K562 (cell line): Measurements from ENCODE around the gene PPIF. TPM values are rescaled to one million over a fixed set of nuclear protein-coding genes. Genes with fewer than 3 reads are reported as not detected.

ENCODE experiments used
- ATF7 ChIP-seq: fragments of 450-650 bp; IDR thresholded peaks from 2 replicates; pipeline ENCODE4 v1.7.1; 2014; ENCODE audit warnings: mild to moderate bottlenecking, moderate library complexity
- CREM ChIP-seq: IDR thresholded peaks from 2 replicates; pipeline ENCODE4 v1.6.1; 2014; ENCODE audit warnings: antibody characterized with exemption, low read depth
- ELF2 ChIP-seq: fragments of 250-450 bp; sonication (Bioruptor Pico); IDR thresholded peaks from 2 replicates; pipeline ENCODE4 v1.5.0; 2021; ENCODE audit warnings: mild to moderate bottlenecking
- FOXA1 ChIP-seq: fragments of 450-650 bp; IDR thresholded peaks from 2 replicates; pipeline ENCODE4 v1.6.1; 2016; ENCODE audit warnings: mild to moderate bottlenecking, borderline replicate concordance
- FOXK1 ChIP-seq: sonication (generic); formaldehyde crosslinking; IDR thresholded peaks from 2 replicates; pipeline ENCODE4 v1.8.0; 2022; ENCODE audit warnings: missing genetic modification reagents, mild to moderate bottlenecking, borderline replicate concordance
- JUN ChIP-seq, 2 experiments: sonication (generic) in 1 of 2; formaldehyde crosslinking in 1 of 2; IDR thresholded peaks; 2 replicates each; pipeline versions ENCODE4 v1.6.1 to v1.8.0; 2012 to 2022; ENCODE audit warnings: borderline replicate concordance in 2 of 2, mild to moderate bottlenecking in 2 of 2, improper control_type of control experiment in 1 of 2, low read depth in 1 of 2, low read length in 1 of 2, missing genetic modification reagents in 1 of 2
- JUND ChIP-seq, 2 experiments: IDR thresholded peaks; 2 replicates in 1 of 2; 3 replicates in 1 of 2; pipeline ENCODE4 v1.6.1; 2011; ENCODE audit warnings: borderline replicate concordance in 2 of 2, low read depth in 2 of 2, low read length in 2 of 2, improper control_type of control experiment in 1 of 2, missing biosample characterization in 1 of 2, missing genetic modification characterization in 1 of 2, missing genetic modification reagents in 1 of 2
- KLF16 ChIP-seq: IDR thresholded peaks from 2 replicates; pipeline ENCODE4 v1.6.1; 2016; ENCODE audit warnings: antibody characterized with exemption
- MED1 ChIP-seq: sonication (generic); formaldehyde crosslinking; IDR thresholded peaks from 2 replicates; pipeline ENCODE4 v1.8.1; 2023; ENCODE audit warnings: missing genetic modification reagents, borderline replicate concordance
- MTA1 ChIP-seq: fragments of 450-650 bp; IDR thresholded peaks from 2 replicates; pipeline ENCODE4 v1.6.1; 2017; ENCODE audit warnings: borderline replicate concordance
- SMARCA4 ChIP-seq: fragments of 450-650 bp; IDR thresholded peaks from 2 replicates; pipeline ENCODE4 v1.6.1; 2016
- SMARCB1 ChIP-seq: IDR thresholded peaks from 2 replicates; pipeline ENCODE4 v1.6.1; 2011; ENCODE audit warnings: improper control_type of control experiment, low read depth; ENCODE audit not compliant: insufficient read length
- SREBF2 ChIP-seq: sonication (generic); formaldehyde crosslinking; IDR thresholded peaks from 2 replicates; pipeline ENCODE4 v1.4.0; 2020; ENCODE audit warnings: mild to moderate bottlenecking, missing genetic modification reagents
- TAF9B ChIP-seq: fragments of 450-650 bp; IDR thresholded peaks from 2 replicates; pipeline ENCODE4 v1.6.1; 2018; ENCODE audit warnings: mild to moderate bottlenecking; ENCODE audit not compliant: partially characterized antibody
- ZNF143 ChIP-seq: sonication (generic); formaldehyde crosslinking; IDR thresholded peaks from 2 replicates; pipeline ENCODE4 v1.9.0; 2022; ENCODE audit warnings: mild to moderate bottlenecking, missing genetic modification reagents
- ZNF41 ChIP-seq: fragments of 250-450 bp; sonication (Bioruptor Pico); conservative IDR thresholded peaks from 2 replicates; pipeline ENCODE4 v1.4.0; 2020; ENCODE audit warnings: mild to moderate bottlenecking
- polyA plus RNA-seq, 8 experiments: library from polyadenylated mRNA; depleted of rRNA in 4 of 8; stranded (reverse) in 5 of 8; unstranded in 3 of 8; fragments of >200 nt; fragmentation: Nextera tagmentation in 2 of 8; fragmentation: Illumina TruSeq in 1 of 8; extraction: Ambion mirVana in 2 of 8; extraction: Trizol in 1 of 8; gene quantifications; 2 replicates each; pipeline versions ENCODE4 v1.2.1 to v1.2.3, GENCODE V29; 2011 to 2014; ENCODE audit warnings: inconsistent platforms in 1 of 8, missing spikeins in 1 of 8
- total RNA-seq, 7 experiments: library from RNA; depleted of rRNA in 6 of 7; stranded (reverse); fragments of >200 nt in 6 of 7; fragmentation: Illumina TruSeq in 2 of 7; extraction: Trizol in 2 of 7; gene quantifications; 2 replicates each; pipeline versions ENCODE4 v1.2.1 to v1.2.3, GENCODE V29; 2011 to 2021; ENCODE audit warnings: low replicate concordance in 1 of 7
- TF ChIP-seq, protein P1 (sequence below): fragments of 250-450 bp; sonication (Bioruptor Pico); IDR thresholded peaks from 2 replicates; pipeline ENCODE4 v1.4.0; 2020; ENCODE audit warnings: mild to moderate bottlenecking, moderate library complexity
- TF ChIP-seq, protein P2 (sequence below): fragments of 250-450 bp; sonication (Bioruptor Pico); IDR thresholded peaks from 2 replicates; pipeline ENCODE4 v1.8.0; 2022; ENCODE audit warnings: moderate library complexity, mild to moderate bottlenecking, inconsistent platforms
- TF ChIP-seq, protein P3 (sequence below): sonication (generic); formaldehyde crosslinking; IDR thresholded peaks from 2 replicates; pipeline ENCODE4 v1.8.0; 2022; ENCODE audit warnings: missing genetic modification reagents, mild to moderate bottlenecking, borderline replicate concordance
- TF ChIP-seq, protein P4 (sequence below), 3 experiments: IDR thresholded peaks in 2 of 3; conservative IDR thresholded peaks in 1 of 3; 2 replicates each; pipeline ENCODE4 v1.5.1; 2011 to 2012; ENCODE audit warnings: low read length in 3 of 3, mild to moderate bottlenecking in 3 of 3, control low read depth in 2 of 3, improper control_type of control experiment in 1 of 3, inconsistent platforms in 1 of 3, low read depth in 1 of 3, mixed read lengths in 1 of 3, moderate library complexity in 1 of 3; ENCODE audit not compliant: insufficient read depth in 2 of 3
- TF ChIP-seq, protein P5 (sequence below): sonication (generic); formaldehyde crosslinking; IDR thresholded peaks from 2 replicates; pipeline ENCODE4 v1.8.0; 2022; ENCODE audit warnings: missing genetic modification reagents, mild to moderate bottlenecking, moderate library complexity, borderline replicate concordance

The PPIF gene
- total and polyA plus RNA-seq, 9 of the 15 experiments (the other 6 are each of a cell fraction or from before 2014, with no cell fraction given): 40.9 to 287 (median 117) TPM

DNA sequence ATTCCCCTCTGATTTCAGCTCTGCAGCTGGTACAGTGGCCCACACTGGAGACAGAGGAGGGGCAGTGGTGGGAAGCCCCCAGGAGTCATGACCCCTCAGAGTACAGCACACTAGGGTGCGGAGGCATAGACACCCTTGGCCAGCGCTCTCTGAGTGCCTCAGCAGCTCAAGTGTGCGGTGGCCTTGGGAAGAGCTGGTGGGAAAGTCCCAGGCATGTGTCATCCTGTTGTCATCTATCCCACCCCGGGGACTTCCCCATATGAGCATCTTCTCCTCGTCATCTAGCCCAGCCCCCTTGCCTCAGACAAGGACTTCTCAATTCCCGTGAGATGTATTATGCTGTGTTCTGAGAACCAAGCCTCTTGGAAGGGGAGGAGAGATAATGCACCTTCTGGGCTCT lies 15.6 kb upstream of the PPIF start (continued):
- peak; percentile 16; the same call in 1 of the 2 replicates for TF ChIP-seq ATF7
- TF ChIP-seq KLF16: no peak
- no peak for TF ChIP-seq ZNF41 (CRISPR knock-in tag)
- TF ChIP-seq CREM: peak; percentile 40
- no peak for TF ChIP-seq FOXK1 (CRISPR knock-in tag)
- TF ChIP-seq, protein P1, sequence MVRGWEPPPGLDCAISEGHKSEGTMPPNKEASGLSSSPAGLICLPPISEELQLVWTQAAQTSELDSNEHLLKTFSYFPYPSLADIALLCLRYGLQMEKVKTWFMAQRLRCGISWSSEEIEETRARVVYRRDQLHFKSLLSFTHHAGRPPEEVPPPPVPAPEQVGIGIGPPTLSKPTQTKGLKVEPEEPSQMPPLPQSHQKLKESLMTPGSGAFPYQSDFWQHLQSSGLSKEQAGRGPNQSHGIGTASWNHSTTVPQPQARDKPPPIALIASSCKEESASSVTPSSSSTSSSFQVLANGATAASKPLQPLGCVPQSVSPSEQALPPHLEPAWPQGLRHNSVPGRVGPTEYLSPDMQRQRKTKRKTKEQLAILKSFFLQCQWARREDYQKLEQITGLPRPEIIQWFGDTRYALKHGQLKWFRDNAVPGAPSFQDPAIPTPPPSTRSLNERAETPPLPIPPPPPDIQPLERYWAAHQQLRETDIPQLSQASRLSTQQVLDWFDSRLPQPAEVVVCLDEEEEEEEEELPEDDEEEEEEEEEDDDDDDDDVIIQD (CRISPR knock-in tag): no peak
- no peak for TF ChIP-seq SMARCB1
- no peak for TF ChIP-seq ELF2 (CRISPR knock-in tag)
- TF ChIP-seq FOXA1: no peak
- no peak for TF ChIP-seq TAF9B
- TF ChIP-seq MED1: no peak
- TF ChIP-seq MTA1: no peak
- no peak for TF ChIP-seq ZNF143 (CRISPR knock-in tag)
- peak; percentile 42; the same call in 1 of the 2 replicates for TF ChIP-seq JUND (IDR thresholded peaks at IDR 0.05; ENCODE audit: borderline replicate concordance, low read depth, low read length)
- TF ChIP-seq JUND (tag; IDR thresholded peaks at IDR 0.05; ENCODE audit: borderline replicate concordance, low read depth, low read length): no peak; the same call in 2 of the 3 replicates
- TF ChIP-seq SMARCA4: no peak
- TF ChIP-seq, protein P2, sequence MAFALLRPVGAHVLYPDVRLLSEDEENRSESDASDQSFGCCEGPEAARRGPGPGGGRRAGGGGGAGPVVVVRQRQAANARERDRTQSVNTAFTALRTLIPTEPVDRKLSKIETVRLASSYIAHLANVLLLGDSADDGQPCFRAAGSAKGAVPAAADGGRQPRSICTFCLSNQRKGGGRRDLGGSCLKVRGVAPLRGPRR (CRISPR knock-in tag): no peak
- TF ChIP-seq, protein P3, sequence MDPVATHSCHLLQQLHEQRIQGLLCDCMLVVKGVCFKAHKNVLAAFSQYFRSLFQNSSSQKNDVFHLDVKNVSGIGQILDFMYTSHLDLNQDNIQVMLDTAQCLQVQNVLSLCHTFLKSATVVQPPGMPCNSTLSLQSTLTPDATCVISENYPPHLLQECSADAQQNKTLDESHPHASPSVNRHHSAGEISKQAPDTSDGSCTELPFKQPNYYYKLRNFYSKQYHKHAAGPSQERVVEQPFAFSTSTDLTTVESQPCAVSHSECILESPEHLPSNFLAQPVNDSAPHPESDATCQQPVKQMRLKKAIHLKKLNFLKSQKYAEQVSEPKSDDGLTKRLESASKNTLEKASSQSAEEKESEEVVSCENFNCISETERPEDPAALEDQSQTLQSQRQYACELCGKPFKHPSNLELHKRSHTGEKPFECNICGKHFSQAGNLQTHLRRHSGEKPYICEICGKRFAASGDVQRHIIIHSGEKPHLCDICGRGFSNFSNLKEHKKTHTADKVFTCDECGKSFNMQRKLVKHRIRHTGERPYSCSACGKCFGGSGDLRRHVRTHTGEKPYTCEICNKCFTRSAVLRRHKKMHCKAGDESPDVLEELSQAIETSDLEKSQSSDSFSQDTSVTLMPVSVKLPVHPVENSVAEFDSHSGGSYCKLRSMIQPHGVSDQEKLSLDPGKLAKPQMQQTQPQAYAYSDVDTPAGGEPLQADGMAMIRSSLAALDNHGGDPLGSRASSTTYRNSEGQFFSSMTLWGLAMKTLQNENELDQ: no peak
- TF ChIP-seq, protein P4, sequence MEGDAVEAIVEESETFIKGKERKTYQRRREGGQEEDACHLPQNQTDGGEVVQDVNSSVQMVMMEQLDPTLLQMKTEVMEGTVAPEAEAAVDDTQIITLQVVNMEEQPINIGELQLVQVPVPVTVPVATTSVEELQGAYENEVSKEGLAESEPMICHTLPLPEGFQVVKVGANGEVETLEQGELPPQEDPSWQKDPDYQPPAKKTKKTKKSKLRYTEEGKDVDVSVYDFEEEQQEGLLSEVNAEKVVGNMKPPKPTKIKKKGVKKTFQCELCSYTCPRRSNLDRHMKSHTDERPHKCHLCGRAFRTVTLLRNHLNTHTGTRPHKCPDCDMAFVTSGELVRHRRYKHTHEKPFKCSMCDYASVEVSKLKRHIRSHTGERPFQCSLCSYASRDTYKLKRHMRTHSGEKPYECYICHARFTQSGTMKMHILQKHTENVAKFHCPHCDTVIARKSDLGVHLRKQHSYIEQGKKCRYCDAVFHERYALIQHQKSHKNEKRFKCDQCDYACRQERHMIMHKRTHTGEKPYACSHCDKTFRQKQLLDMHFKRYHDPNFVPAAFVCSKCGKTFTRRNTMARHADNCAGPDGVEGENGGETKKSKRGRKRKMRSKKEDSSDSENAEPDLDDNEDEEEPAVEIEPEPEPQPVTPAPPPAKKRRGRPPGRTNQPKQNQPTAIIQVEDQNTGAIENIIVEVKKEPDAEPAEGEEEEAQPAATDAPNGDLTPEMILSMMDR (IDR thresholded peaks at IDR 0.05 in 2 of 3, conservative IDR thresholded peaks at IDR 0.05 in 1 of 3; ENCODE audit: insufficient read depth in 2 of 3, low read depth in 1 of 3, low read length in 3 of 3): no peak
- no peak for TF ChIP-seq SREBF2 (CRISPR knock-in tag)
- TF ChIP-seq, protein P5, sequence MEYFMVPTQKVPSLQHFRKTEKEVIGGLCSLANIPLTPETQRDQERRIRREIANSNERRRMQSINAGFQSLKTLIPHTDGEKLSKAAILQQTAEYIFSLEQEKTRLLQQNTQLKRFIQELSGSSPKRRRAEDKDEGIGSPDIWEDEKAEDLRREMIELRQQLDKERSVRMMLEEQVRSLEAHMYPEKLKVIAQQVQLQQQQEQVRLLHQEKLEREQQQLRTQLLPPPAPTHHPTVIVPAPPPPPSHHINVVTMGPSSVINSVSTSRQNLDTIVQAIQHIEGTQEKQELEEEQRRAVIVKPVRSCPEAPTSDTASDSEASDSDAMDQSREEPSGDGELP (CRISPR knock-in tag): peak; percentile 7; the same call in 1 of the 2 replicates
- peak; percentile 74; the same call in 1 of the 2 replicates for TF ChIP-seq JUN (IDR thresholded peaks at IDR 0.05; ENCODE audit: borderline replicate concordance, low read depth, low read length)
- no peak for TF ChIP-seq JUN (CRISPR knock-in tag; IDR thresholded peaks at IDR 0.05; ENCODE audit: borderline replicate concordance)
